Prostate gland (tissue), 2 donors: ENCODE data around the gene TIMM17A.

Source experiments
- POLR2A ChIP-seq: fragments of 450-650 bp; IDR thresholded peaks from one replicate; pipeline ENCODE4 v1.6.1; 2016; ENCODE audit warnings: antibody characterized with exemption, mild to moderate bottlenecking
- POLR2AphosphoS5 ChIP-seq: sonication (generic); formaldehyde crosslinking; IDR thresholded peaks from one replicate; pipeline ENCODE4 v1.6.1; 2017; ENCODE audit warnings: antibody characterized with exemption
- TF ChIP-seq, protein P1 (sequence below), 4 experiments: fragments of 200-600 bp in 2 of 4; fragments of 450-650 bp in 2 of 4; sonication (generic) in 2 of 4; IDR thresholded peaks; 1 replicate in 3 of 4; 2 replicates in 1 of 4; pipeline ENCODE4 v1.5.1; 2016 to 2019; ENCODE audit warnings: antibody characterized with exemption in 4 of 4, mild to moderate bottlenecking in 2 of 4, moderate library complexity in 2 of 4

DNA sequence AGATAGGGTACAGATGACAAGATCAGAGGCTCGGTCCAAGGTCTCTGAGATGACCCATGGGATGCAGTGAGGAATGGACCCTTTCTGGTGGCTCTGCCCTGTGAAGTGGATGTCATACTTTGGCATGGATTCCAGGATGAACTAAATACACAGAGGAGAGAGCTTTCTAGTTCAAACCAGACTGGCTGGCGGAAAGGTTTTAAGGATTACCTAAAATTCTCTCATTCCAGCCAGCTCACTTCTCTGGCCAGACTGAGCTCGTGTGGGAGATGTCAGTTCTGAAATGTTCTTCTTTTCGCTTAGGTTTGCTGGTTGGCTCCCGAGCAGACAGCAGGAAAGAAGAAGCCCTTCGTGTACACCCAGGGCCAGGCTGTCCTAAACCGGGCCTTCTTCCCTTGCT, 33.3 kb downstream of the TIMM17A start:
- TF ChIP-seq POLR2A (no peak), POLR2AphosphoS5 (no peak)
- TF ChIP-seq, protein P1, sequence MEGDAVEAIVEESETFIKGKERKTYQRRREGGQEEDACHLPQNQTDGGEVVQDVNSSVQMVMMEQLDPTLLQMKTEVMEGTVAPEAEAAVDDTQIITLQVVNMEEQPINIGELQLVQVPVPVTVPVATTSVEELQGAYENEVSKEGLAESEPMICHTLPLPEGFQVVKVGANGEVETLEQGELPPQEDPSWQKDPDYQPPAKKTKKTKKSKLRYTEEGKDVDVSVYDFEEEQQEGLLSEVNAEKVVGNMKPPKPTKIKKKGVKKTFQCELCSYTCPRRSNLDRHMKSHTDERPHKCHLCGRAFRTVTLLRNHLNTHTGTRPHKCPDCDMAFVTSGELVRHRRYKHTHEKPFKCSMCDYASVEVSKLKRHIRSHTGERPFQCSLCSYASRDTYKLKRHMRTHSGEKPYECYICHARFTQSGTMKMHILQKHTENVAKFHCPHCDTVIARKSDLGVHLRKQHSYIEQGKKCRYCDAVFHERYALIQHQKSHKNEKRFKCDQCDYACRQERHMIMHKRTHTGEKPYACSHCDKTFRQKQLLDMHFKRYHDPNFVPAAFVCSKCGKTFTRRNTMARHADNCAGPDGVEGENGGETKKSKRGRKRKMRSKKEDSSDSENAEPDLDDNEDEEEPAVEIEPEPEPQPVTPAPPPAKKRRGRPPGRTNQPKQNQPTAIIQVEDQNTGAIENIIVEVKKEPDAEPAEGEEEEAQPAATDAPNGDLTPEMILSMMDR (IDR thresholded peaks at IDR 0.05) = no peak
